Natural killer cell (primary cell): ENCODE results near the gene ABCA2. TPM values are rescaled to one million over a fixed set of nuclear protein-coding genes. Genes with fewer than 3 reads are reported as not detected.

ENCODE experiments used
- ATAC-seq, 3 donors: fragments of 150-1000 bp in 2 of 3; fragments of 200-7000 bp in 1 of 3; cut with Tn5 transposase; 1 replicate in 1 of 3; 2 replicates in 2 of 3; pipeline ENCODE4 v1.10.0; 2021; ENCODE audit warnings: mild to moderate bottlenecking in 2 of 3, moderate library complexity in 2 of 3
- DNase-seq, 2 donors: peaks; one replicate each; pipeline versions ENCODE4 v3.0.0 to v3.0.0-alpha.2; 2013 to 2021; ENCODE audit warnings: mixed read lengths in 1 of 2
- H3K27ac ChIP-seq: one replicate; pipeline ENCODE4 v1.5.1; 2013; ENCODE audit warnings: mild to moderate bottlenecking, low read length
- H3K27me3 ChIP-seq: one replicate; pipeline ENCODE4 v1.6.1; 2013; ENCODE audit warnings: low read length; ENCODE audit not compliant: control insufficient read depth, insufficient read depth
- H3K36me3 ChIP-seq: one replicate; pipeline ENCODE4 v1.6.1; 2013; ENCODE audit warnings: low read length; ENCODE audit not compliant: control insufficient read depth, insufficient read depth
- H3K4me1 ChIP-seq: one replicate; pipeline ENCODE4 v1.6.1; 2013; ENCODE audit warnings: low read length; ENCODE audit not compliant: control insufficient read depth, insufficient read depth
- H3K4me3 ChIP-seq: one replicate; pipeline ENCODE4 v1.5.1; 2013; ENCODE audit warnings: low read length
- H3K9me3 ChIP-seq: one replicate; pipeline ENCODE4 v1.6.1; 2013; ENCODE audit warnings: low read length; ENCODE audit not compliant: control insufficient read depth, insufficient read depth
- H3K27ac Mint-ChIP-seq, 2 donors: one replicate each; pipeline ENCODE4 v1.8.0; 2022; ENCODE audit warnings: mild to moderate bottlenecking in 2 of 2, mixed read lengths in 2 of 2, moderate library complexity in 1 of 2
- H3K27me3 Mint-ChIP-seq, 2 donors: one replicate each; pipeline ENCODE4 v1.8.0; 2022; ENCODE audit warnings: low read depth in 2 of 2, mixed read lengths in 2 of 2
- H3K36me3 Mint-ChIP-seq: one replicate; pipeline ENCODE4 v1.8.0; 2022; ENCODE audit warnings: mixed read lengths
- H3K4me1 Mint-ChIP-seq, 2 donors: one replicate each; pipeline ENCODE4 v1.8.0; 2022; ENCODE audit warnings: mixed read lengths in 2 of 2
- H3K4me3 Mint-ChIP-seq: one replicate; pipeline ENCODE4 v1.8.0; 2022; ENCODE audit warnings: mild to moderate bottlenecking, moderate library complexity, mixed read lengths
- H3K9me3 Mint-ChIP-seq, 2 donors: one replicate each; pipeline ENCODE4 v1.8.0; 2022; ENCODE audit warnings: mixed read lengths in 2 of 2
- CTCF ChIP-seq: fragments of 200-600 bp; IDR thresholded peaks from one replicate; pipeline ENCODE4 v1.8.0; 2022; ENCODE audit warnings: antibody characterized with exemption
- WGBS: methylation state at CpG from one replicate; pipeline ENCODE4 v1.1.7; 2013; ENCODE audit warnings: missing lambda C conversion rate; ENCODE audit not compliant: insufficient coverage; 5-methylcytosine and 5-hydroxymethylcytosine counted together
- intact Hi-C: fragments of 100-400 bp; cut with micrococcal nuclease; formaldehyde crosslinking; loops from one replicate; pipeline ENCODE4 v1.14.2; 2022
- total RNA-seq, 4 donors: library from RNA; stranded (reverse); fragments of 120-200 nt in 1 of 4; gene quantifications; one replicate each; pipeline versions ENCODE4 v1.2.3 to v1.2.4, GENCODE V29; 2013 to 2022

ABCA2 gene
- total RNA-seq, 3 donors from 2014 or later (not counting 1 experiment from before 2014, with no cell fraction given), result 356 to 416 (median 357) TPM

DNA sequence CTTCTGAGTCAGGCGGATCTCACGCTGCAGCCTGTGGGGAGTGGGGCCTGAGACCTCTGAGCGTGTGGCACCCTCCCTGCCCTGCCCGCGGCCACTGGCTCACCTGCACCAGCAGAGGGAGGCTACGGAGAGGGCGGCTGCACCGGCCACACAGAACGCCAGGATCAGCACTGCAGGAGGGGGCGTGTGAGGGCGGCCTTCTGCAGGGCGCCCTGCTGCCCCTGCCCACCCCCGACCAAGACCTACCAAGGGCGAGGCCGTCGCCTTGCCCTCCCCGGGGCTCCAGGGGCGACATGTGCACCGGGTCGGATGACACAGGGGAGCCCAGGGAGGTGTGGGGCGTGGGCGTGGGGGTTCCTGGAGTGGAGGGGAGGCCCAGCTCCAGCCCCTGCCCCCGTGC, 12.5 kb upstream of the ABCA2 start:
- WGBS, result 91% methylated on average over 23 of the region's 23 CpGs
- Histone ChIP-seq H3K36me3 (no peaks in the 10 kb centered on the region), H3K27me3 (peaks cover 26% of the 10 kb centered on the region), H3K4me1 (peaks cover 27% of the 10 kb centered on the region), H3K27ac (no peak overlapping the region), H3K9me3 (no peaks in the 10 kb centered on the region), H3K4me3 (no peak overlapping the region)
- H3K36me3 Mint-ChIP-seq, result no peaks in the 10 kb centered on the region
- TF ChIP-seq CTCF, result no peak
- no peaks in the 10 kb centered on the region for H3K9me3 Mint-ChIP-seq
- no peak overlapping the region for H3K27ac Mint-ChIP-seq
- peaks cover 8 to 9% of the 10 kb centered on the region in 2 donors for H3K27me3 Mint-ChIP-seq
- H3K4me1 Mint-ChIP-seq, result peaks cover 0 to 7% of the 10 kb centered on the region in 2 donors
- H3K4me3 Mint-ChIP-seq, result no peak overlapping the region
- intact Hi-C loops, result no loop called here
- DNase-seq (no peak), ATAC-seq (peak in 1 of 3 donors; percentile 26)

- Histone ChIP-seq H3K9me3 (no peaks in the 10 kb centered on the region), H3K4me1 (peaks cover 27% of the 10 kb centered on the region), H3K36me3 (no peaks in the 10 kb centered on the region), H3K27ac (no peak overlapping the region), H3K27me3 (peaks cover 20% of the 10 kb centered on the region), H3K4me3 (no peak overlapping the region)
- no peaks in the 10 kb centered on the region for H3K36me3 Mint-ChIP-seq
- H3K4me3 Mint-ChIP-seq, result no peak overlapping the region
- DNase-seq, result no peak
- no peaks in the 10 kb centered on the region for H3K9me3 Mint-ChIP-seq
- TF ChIP-seq CTCF, result no peak
- intact Hi-C loops, result no loop called here
- WGBS, result 93% methylated on average over 29 of the region's 32 CpGs
- H3K4me1 Mint-ChIP-seq, result peaks cover 8% of the 10 kb centered on the region in 2 donors
- no peak for ATAC-seq
- H3K27ac Mint-ChIP-seq, result no peak overlapping the region
- peaks cover 2 to 4% of the 10 kb centered on the region in 2 donors for H3K27me3 Mint-ChIP-seq
These were observed 11.8 kb upstream of the ABCA2 start for GRCh38 chr9:137039611-137040366.

GRCh38 chr9:137038916-137039315, 10.9 kb upstream of the ABCA2 start:
- H3K9me3 Mint-ChIP-seq, result no peaks in the 10 kb centered on the region
- no peaks in the 10 kb centered on the region for H3K36me3 ChIP-seq

More at GRCh38 chr9:137038916-137039315, 10.9 kb upstream of the ABCA2 start:
- H3K27ac ChIP-seq, result no peak overlapping the region
- H3K27me3 ChIP-seq, result peaks cover 11% of the 10 kb centered on the region
- intact Hi-C loops, result no loop called here
- ATAC-seq (no peak), DNase-seq (no peak)
- Mint-ChIP-seq H3K27ac (no peak overlapping the region), H3K36me3 (no peaks in the 10 kb centered on the region), H3K4me1 (peaks cover 12 to 15% of the 10 kb centered on the region in 2 donors), H3K27me3 (no peaks in the 10 kb centered on the region), H3K4me3 (no peak overlapping the region)
- H3K4me1 ChIP-seq, result peaks cover 26% of the 10 kb centered on the region
- WGBS, result 91% methylated on average over 8 of the region's 9 CpGs
- no peak overlapping the region for H3K4me3 ChIP-seq
- TF ChIP-seq CTCF, result no peak
- H3K9me3 ChIP-seq, result no peaks in the 10 kb centered on the region
